Measurements from ENCODE around the gene ROBO4.

DNA sequence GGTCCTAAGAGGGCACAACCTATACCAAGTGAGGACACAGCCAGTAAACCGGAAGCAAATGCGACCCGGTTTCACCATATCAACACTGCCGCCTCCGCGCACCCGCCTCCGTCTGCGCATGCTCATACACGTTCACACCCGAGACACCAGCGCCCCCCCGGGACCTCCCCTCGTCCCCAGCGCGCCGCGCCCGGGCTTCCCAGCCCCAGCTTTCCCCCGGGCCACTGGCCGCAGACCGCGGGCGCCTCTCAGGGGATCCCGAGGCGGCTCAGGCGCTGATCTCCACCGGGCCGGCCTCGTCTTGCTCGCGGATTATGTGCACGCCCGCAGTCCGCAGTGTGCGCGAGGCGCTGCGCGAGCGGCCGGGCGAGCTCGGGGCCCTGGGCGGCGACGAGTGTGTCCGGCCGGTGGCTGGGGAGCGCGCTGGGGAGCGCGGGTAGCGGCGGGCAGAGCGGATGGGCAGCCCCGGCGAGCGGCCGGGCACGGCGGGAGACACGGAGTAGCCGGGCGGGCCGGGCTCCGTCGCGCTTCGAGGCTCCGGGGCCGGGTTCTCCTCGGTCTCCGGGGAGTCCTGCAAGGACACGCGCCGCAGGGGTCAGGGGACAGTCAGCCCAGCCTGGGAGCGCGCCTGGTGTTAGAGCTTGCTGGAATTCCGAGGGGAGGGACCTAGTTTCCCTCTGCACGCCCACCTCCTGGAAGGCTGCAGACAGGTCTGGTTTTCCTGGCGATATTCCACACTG is 23.4 kb upstream of the ROBO4 start:
- TF ChIP-seq, protein P1, sequence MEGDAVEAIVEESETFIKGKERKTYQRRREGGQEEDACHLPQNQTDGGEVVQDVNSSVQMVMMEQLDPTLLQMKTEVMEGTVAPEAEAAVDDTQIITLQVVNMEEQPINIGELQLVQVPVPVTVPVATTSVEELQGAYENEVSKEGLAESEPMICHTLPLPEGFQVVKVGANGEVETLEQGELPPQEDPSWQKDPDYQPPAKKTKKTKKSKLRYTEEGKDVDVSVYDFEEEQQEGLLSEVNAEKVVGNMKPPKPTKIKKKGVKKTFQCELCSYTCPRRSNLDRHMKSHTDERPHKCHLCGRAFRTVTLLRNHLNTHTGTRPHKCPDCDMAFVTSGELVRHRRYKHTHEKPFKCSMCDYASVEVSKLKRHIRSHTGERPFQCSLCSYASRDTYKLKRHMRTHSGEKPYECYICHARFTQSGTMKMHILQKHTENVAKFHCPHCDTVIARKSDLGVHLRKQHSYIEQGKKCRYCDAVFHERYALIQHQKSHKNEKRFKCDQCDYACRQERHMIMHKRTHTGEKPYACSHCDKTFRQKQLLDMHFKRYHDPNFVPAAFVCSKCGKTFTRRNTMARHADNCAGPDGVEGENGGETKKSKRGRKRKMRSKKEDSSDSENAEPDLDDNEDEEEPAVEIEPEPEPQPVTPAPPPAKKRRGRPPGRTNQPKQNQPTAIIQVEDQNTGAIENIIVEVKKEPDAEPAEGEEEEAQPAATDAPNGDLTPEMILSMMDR (IDR thresholded peaks at IDR 0.05): no peak
- no peak for TF ChIP-seq POLR2A (IDR thresholded peaks at IDR 0.05)

All from breast epithelium (tissue), 3 donors.